ENCODE results near the gene ZNF239. TPM values are rescaled to one million over a fixed set of nuclear protein-coding genes. Genes with fewer than 3 reads are reported as not detected.

ZNF239 gene
- total and polyA plus RNA-seq, 2 donors (not counting 3 experiments of a cell fraction or from before 2014, with no cell fraction given): 0.30 to 0.51 TPM

GRCh38 chr10:43610636-43611035, 36.2 kb upstream of the ZNF239 start:
- intact Hi-C loops (cut with micrococcal nuclease): no loop called here
- no TSS peak for BruUV-seq (replicated peaks)
- ChIA-PET POLR2A (no interaction called here), CTCF (no interaction called here)
- no peaks in the 10 kb centered on the region for H3K27me3 ChIP-seq (ENCODE audit: control insufficient read depth in 2 of 2, insufficient read depth in 2 of 2, low read length in 2 of 2)
- H3K9ac ChIP-seq (replicated peaks; ENCODE audit: extremely low read depth, insufficient read depth, low read length): no peak overlapping the region
- no peaks in the 10 kb centered on the region for H4K20me1 ChIP-seq (replicated peaks; ENCODE audit: control insufficient read depth, extremely low read depth, insufficient read depth, low read length)
- no peak overlapping the region for H3K4me3 ChIP-seq (replicated peaks in 1 of 3; ENCODE audit: insufficient read depth in 1 of 3, low read depth in 1 of 3, low read length in 3 of 3)
- TF ChIP-seq EZH2 (IDR thresholded peaks at IDR 0.05; ENCODE audit: borderline replicate concordance, low read depth, low read length, severe bottlenecking) (no peak), POLR2AphosphoS5 (IDR thresholded peaks at IDR 0.05; ENCODE audit: insufficient read depth, low read depth, low read length) (no peak), JUN (IDR thresholded peaks at IDR 0.05; ENCODE audit: borderline replicate concordance, insufficient read depth, insufficient read length, low read depth) (no peak), MYC (IDR thresholded peaks at IDR 0.05; ENCODE audit: low read depth, low read length) (no peak), CTCF (IDR thresholded peaks at IDR 0.05; ENCODE audit: extremely low read depth in 1 of 2, insufficient read depth in 1 of 2, low read depth in 1 of 2, low read length in 2 of 2) (no peak), GATA2 (IDR thresholded peaks at IDR 0.05; ENCODE audit: insufficient read depth, insufficient read length, low read depth, low read length) (no peak), MAX (IDR thresholded peaks at IDR 0.05; ENCODE audit: insufficient read depth, insufficient read length) (no peak), POLR2A (IDR thresholded peaks at IDR 0.05; ENCODE audit: low read depth, low read length) (no peak), FOS (IDR thresholded peaks at IDR 0.05; ENCODE audit: borderline replicate concordance, insufficient read depth, low read length) (no peak)
- no peak overlapping the region for H3K4me2 ChIP-seq (ENCODE audit: insufficient read depth, low read length)
- no peak for DNase-seq (ENCODE audit: low read depth, low spot score)
- no peaks in the 10 kb centered on the region for H3K36me3 ChIP-seq (ENCODE audit: control insufficient read depth in 2 of 2, extremely low read depth in 1 of 2, insufficient read depth in 2 of 2, low read length in 2 of 2)
- no peaks in the 10 kb centered on the region for H3K4me1 ChIP-seq (ENCODE audit: control insufficient read depth, extremely low read depth, insufficient read depth, low read length)
- FAIRE-seq: no peak
- no peaks in the 10 kb centered on the region for H3K79me2 ChIP-seq (ENCODE audit: control insufficient read depth, insufficient read depth, low read length)
- H2AFZ ChIP-seq (ENCODE audit: low read depth, low read length): no peak overlapping the region
- H3K27ac ChIP-seq (ENCODE audit: insufficient read depth, low read depth, low read length): no peak overlapping the region
- H3K9me3 ChIP-seq (replicated peaks; ENCODE audit: control insufficient read depth, insufficient read depth, low read length): no peaks in the 10 kb centered on the region
- H3K9me1 ChIP-seq (replicated peaks; ENCODE audit: control insufficient read depth, extremely low read depth, insufficient read depth, low read length): no peaks in the 10 kb centered on the region
- dilution Hi-C loops (cut with MboI; ENCODE audit: extremely low pct_ligation_motif_present, low sequenced_read_pairs): no loop called here
